ENCODE data around the gene YPEL5.

- TF ChIP-seq, protein P1, sequence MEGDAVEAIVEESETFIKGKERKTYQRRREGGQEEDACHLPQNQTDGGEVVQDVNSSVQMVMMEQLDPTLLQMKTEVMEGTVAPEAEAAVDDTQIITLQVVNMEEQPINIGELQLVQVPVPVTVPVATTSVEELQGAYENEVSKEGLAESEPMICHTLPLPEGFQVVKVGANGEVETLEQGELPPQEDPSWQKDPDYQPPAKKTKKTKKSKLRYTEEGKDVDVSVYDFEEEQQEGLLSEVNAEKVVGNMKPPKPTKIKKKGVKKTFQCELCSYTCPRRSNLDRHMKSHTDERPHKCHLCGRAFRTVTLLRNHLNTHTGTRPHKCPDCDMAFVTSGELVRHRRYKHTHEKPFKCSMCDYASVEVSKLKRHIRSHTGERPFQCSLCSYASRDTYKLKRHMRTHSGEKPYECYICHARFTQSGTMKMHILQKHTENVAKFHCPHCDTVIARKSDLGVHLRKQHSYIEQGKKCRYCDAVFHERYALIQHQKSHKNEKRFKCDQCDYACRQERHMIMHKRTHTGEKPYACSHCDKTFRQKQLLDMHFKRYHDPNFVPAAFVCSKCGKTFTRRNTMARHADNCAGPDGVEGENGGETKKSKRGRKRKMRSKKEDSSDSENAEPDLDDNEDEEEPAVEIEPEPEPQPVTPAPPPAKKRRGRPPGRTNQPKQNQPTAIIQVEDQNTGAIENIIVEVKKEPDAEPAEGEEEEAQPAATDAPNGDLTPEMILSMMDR (IDR thresholded peaks at IDR 0.05) = no peak
- TF ChIP-seq, protein P2, sequence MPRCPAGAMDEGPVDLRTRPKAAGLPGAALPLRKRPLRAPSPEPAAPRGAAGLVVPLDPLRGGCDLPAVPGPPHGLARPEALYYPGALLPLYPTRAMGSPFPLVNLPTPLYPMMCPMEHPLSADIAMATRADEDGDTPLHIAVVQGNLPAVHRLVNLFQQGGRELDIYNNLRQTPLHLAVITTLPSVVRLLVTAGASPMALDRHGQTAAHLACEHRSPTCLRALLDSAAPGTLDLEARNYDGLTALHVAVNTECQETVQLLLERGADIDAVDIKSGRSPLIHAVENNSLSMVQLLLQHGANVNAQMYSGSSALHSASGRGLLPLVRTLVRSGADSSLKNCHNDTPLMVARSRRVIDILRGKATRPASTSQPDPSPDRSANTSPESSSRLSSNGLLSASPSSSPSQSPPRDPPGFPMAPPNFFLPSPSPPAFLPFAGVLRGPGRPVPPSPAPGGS (IDR thresholded peaks at IDR 0.05) = no peak
- no peak for TF ChIP-seq HOXA7 (CRISPR knock-in tag; IDR thresholded peaks at IDR 0.05)
- no peak for TF ChIP-seq CEBPB (IDR thresholded peaks at IDR 0.05)
- TF ChIP-seq NR3C1 (IDR thresholded peaks at IDR 0.05) = no peak
- TF ChIP-seq REST (IDR thresholded peaks at IDR 0.05) = no peak
- no peak for TF ChIP-seq POLR2A (IDR thresholded peaks at IDR 0.05; ENCODE audit: low read length)
- TF ChIP-seq SREBF2 (IDR thresholded peaks at IDR 0.05) = no peak
- no peak for TF ChIP-seq PBX3 (IDR thresholded peaks at IDR 0.05)
- no peak for TF ChIP-seq JUN (IDR thresholded peaks at IDR 0.05)
- no peak for TF ChIP-seq MAFK (IDR thresholded peaks at IDR 0.05; ENCODE audit: partially characterized antibody)
- no peak for TF ChIP-seq SMC3 (IDR thresholded peaks at IDR 0.05)
- no peak for TF ChIP-seq FOSL2 (IDR thresholded peaks at IDR 0.05)
- TF ChIP-seq FOSL2 (CRISPR knock-in tag; IDR thresholded peaks at IDR 0.05) = no peak
Measured at GRCh38 chr2:30139131-30139870, 7.5 kb upstream of the YPEL5 start.
